ENCODE measurements around the gene TMEM178B. TPM values are rescaled to one million over a fixed set of nuclear protein-coding genes. Genes with fewer than 3 reads are reported as not detected.
"Not testable (repeated sequence)": the region's sequence is repeated elsewhere in the genome, so short reads cannot be mapped to it uniquely, and the experiment has no call there.

TMEM178B gene
- total RNA-seq, 4 donors from 2014 or later = 0.42 to 2.5 (median 0.92) TPM

DNA sequence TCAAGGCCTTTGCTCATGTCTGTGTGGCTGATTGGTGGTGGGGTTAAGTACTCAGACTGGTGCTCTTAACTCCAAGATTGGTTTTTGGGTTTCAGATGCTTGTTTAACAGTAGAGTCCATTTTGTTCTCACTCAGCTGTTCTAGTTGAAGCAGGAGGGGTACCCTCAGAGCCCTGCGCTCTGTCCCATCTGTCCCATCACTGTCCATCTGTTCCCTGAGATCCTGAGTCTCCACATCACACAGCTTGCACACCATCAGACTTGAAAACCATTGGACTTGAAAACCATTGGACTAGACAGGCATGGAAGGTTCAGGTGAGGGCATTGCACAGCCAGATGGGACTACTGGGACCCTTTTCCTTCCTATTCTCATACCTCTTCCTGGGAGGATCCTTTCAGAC lies 39.3 kb downstream of the TMEM178B start:
- intact Hi-C loops (cut with DNase I) = no loop called here
- 92% methylated on average over 1 of the region's 1 CpG for WGBS
- H3K36me3 ChIP-seq = no peaks in the 10 kb centered on the region
- H3K4me1 ChIP-seq = no peaks in the 10 kb centered on the region
- no peaks in the 10 kb centered on the region for H3K27me3 ChIP-seq
- no peaks in the 10 kb centered on the region for H3K9me3 ChIP-seq
- no peak overlapping the region for H3K4me3 ChIP-seq
- no peak overlapping the region for H3K27ac ChIP-seq (replicated peaks in 1 of 4)
- no peak for TF ChIP-seq POLR2AphosphoS5 (IDR thresholded peaks at IDR 0.05)
- TF ChIP-seq, protein P1, sequence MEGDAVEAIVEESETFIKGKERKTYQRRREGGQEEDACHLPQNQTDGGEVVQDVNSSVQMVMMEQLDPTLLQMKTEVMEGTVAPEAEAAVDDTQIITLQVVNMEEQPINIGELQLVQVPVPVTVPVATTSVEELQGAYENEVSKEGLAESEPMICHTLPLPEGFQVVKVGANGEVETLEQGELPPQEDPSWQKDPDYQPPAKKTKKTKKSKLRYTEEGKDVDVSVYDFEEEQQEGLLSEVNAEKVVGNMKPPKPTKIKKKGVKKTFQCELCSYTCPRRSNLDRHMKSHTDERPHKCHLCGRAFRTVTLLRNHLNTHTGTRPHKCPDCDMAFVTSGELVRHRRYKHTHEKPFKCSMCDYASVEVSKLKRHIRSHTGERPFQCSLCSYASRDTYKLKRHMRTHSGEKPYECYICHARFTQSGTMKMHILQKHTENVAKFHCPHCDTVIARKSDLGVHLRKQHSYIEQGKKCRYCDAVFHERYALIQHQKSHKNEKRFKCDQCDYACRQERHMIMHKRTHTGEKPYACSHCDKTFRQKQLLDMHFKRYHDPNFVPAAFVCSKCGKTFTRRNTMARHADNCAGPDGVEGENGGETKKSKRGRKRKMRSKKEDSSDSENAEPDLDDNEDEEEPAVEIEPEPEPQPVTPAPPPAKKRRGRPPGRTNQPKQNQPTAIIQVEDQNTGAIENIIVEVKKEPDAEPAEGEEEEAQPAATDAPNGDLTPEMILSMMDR (IDR thresholded peaks at IDR 0.05) = no peak
- no peak for TF ChIP-seq POLR2A (IDR thresholded peaks at IDR 0.05; ENCODE audit: low read depth)
- TF ChIP-seq EP300 (IDR thresholded peaks at IDR 0.05) = no peak
- no peak for DNase-seq (ENCODE audit: extremely low spot score)

DNA sequence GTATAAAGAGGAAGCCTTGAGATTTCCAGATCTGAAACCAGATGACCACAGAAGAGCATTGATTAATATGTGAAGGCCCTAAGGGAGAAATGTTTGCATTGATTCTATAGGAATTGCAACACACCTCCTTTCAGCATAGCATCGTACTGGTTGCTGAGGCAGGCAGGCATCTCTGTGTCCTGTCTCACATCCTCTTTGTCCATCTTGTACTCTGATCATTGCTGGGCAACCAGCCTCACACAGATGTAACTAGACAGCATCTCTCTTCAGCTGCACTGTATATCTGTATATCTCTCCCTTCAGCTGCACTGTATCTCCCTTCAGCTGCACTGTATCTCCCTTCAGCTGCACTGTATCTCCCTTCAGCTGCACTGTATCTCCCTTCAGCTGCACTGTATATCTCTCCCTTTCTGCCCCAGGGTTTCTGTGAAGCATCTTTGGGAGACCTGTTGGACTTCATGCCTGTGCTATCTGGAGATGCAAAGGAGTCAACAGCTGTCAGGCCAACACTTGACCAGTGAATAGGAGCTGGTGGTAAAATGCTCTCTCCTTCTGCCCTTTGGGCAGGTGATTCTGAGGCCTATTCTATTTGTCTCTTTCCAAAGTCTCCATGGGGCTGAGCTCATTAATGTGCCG lies 40.3 kb downstream of the TMEM178B start:
- DNase-seq (ENCODE audit: extremely low spot score) = no peak
- intact Hi-C loops (cut with DNase I) = no loop called here
- no peaks in the 10 kb centered on the region for H3K4me1 ChIP-seq
- no peaks in the 10 kb centered on the region for H3K27me3 ChIP-seq
- no peak overlapping the region for H3K4me3 ChIP-seq
- H3K36me3 ChIP-seq = no peaks in the 10 kb centered on the region
- WGBS = 63% methylated on average over 2 of the region's 2 CpGs
- no peaks in the 10 kb centered on the region for H3K9me3 ChIP-seq
- TF ChIP-seq POLR2AphosphoS5 (IDR thresholded peaks at IDR 0.05) (no peak), POLR2A (IDR thresholded peaks at IDR 0.05; ENCODE audit: low read depth) (no peak), EP300 (IDR thresholded peaks at IDR 0.05) (no peak)
- TF ChIP-seq, protein P1 (IDR thresholded peaks at IDR 0.05) = no peak
- H3K27ac ChIP-seq (replicated peaks in 1 of 4) = no peak overlapping the region

DNA sequence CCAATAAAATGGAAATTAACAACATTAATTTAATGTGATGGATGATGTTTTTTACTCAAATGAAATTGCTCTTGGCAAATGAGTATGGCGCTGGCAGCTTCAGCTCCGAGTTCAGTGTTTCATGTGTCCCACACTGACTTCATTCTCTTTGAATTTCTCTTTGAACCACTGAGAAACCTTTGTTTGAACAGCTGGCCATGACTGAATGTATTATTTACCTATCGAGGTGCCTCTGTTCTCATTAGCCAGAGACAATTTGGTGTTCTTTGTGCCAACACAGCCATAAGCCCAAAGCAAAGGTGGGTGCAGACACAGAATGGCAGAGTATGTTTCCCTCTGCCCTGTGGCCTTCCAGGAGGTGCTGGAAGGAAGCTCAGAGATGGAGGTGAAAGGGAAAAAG lies 42.1 kb downstream of the TMEM178B start:
- WGBS = 78% methylated on average over 3 of the region's 3 CpGs
- Histone ChIP-seq H3K9me3 (no peaks in the 10 kb centered on the region), H3K4me1 (no peaks in the 10 kb centered on the region), H3K27ac (replicated peaks in 1 of 4) (no peak overlapping the region), H3K36me3 (no peaks in the 10 kb centered on the region), H3K4me3 (no peak overlapping the region), H3K27me3 (no peaks in the 10 kb centered on the region)
- intact Hi-C loops (cut with DNase I) = no loop called here
- no peak for DNase-seq (ENCODE audit: extremely low spot score)
- no peak for TF ChIP-seq POLR2A (IDR thresholded peaks at IDR 0.05; ENCODE audit: low read depth)
- TF ChIP-seq POLR2AphosphoS5 (IDR thresholded peaks at IDR 0.05) = no peak
- TF ChIP-seq EP300 (IDR thresholded peaks at IDR 0.05) = no peak
- TF ChIP-seq, protein P1 (IDR thresholded peaks at IDR 0.05) = no peak

DNA sequence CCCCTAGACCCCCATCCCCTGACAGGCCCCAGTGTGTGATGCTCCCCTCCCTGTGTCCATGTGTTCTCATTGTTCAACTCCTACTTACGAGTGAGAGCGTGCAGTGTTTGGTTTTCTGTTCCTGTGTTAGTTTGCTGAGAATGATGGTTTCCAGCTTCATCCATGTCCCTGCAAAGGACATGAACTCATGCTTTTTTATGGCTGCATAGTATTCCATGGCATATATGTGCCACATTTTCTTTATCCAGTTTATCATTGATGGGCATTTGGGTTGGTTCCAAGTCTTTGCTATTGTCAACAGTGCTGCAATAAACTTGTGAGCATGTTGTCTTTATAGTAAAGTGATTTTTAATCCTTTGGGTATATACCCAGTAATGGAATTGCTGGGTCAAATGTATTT lies 42.8 kb downstream of the TMEM178B start:
- DNase-seq (ENCODE audit: extremely low spot score); intact Hi-C loops (cut with DNase I); H3K9me3 ChIP-seq; H3K4me1 ChIP-seq; H3K4me3 ChIP-seq; H3K36me3 ChIP-seq; H3K27ac ChIP-seq (replicated peaks in 1 of 4); H3K27me3 ChIP-seq: not testable (repeated sequence)
- 79% methylated on average over 2 of the region's 2 CpGs for WGBS

DNA sequence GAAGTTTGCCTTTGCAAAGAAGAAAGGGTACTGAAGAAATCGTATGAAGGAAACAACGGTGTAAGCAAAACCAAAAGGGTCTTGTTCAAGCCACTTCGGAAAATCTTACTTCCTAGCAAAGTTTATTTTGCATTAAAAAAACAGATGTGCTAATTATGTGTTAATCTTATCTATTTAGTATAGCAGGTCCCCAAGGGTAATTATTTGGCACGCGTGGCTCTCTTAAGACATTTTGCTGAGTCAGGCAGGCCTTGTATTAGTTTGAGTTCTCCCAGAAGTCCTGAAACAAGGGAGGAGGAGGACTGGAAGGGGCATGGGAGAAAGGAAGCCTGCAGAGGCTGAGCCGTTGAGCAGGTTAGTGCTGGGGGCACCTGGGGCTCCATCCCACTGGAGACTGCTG lies 44.9 kb downstream of the TMEM178B start:
- no peaks in the 10 kb centered on the region for H3K36me3 ChIP-seq
- 76% methylated on average over 6 of the region's 6 CpGs for WGBS
- no peaks in the 10 kb centered on the region for H3K9me3 ChIP-seq
- no peak overlapping the region for H3K4me3 ChIP-seq
- DNase-seq (ENCODE audit: extremely low spot score) = no peak
- H3K27me3 ChIP-seq = no peaks in the 10 kb centered on the region
- no peak overlapping the region for H3K27ac ChIP-seq (replicated peaks in 1 of 4)
- TF ChIP-seq POLR2AphosphoS5 (IDR thresholded peaks at IDR 0.05) (no peak), POLR2A (IDR thresholded peaks at IDR 0.05; ENCODE audit: low read depth) (no peak), EP300 (IDR thresholded peaks at IDR 0.05) (no peak)
- TF ChIP-seq, protein P1 (IDR thresholded peaks at IDR 0.05) = no peak
- H3K4me1 ChIP-seq = no peaks in the 10 kb centered on the region
- intact Hi-C loops (cut with DNase I) = no loop called here

All from esophagus muscularis mucosa (tissue), 4 donors.